HG02870 (cell line): ENCODE data around the gene DNAAF3.
"Not testable (repeated sequence)": the region's sequence is repeated elsewhere in the genome, so short reads cannot be mapped to it uniquely, and the experiment has no call there.

Experiments
- ATAC-seq: cut with Tn5 transposase; IDR thresholded peaks from one replicate; pipeline ENCODE4 v1.9.1; 2021; ENCODE audit warnings: mild to moderate bottlenecking, moderate library complexity; ENCODE audit not compliant: unreplicated experiment

The DNAAF3 gene

DNA sequence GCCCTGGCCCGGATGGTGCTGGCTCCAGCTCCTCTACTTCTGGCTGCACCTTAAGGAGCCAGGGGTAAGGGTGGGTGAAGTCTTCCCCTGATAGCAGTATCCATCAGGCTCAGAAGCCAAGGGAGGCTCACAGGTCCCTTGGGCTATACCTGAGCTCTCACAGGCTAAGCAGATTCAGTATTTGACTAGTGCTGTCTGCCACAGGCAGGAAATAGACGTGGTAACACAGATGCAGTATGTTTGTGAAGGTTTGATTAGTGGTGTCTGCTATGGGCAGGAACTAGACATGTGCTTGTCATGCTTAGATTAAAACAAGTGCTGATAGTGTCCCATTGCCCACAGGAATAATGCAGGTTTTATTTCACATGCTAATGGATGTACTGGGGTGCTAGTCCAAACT lies 9.7 kb upstream of the DNAAF3 start:
- no peak for ATAC-seq

- no peak for ATAC-seq
Measured at GRCh38 chr19:55175117-55175867, 8.9 kb upstream of the DNAAF3 start.

DNA sequence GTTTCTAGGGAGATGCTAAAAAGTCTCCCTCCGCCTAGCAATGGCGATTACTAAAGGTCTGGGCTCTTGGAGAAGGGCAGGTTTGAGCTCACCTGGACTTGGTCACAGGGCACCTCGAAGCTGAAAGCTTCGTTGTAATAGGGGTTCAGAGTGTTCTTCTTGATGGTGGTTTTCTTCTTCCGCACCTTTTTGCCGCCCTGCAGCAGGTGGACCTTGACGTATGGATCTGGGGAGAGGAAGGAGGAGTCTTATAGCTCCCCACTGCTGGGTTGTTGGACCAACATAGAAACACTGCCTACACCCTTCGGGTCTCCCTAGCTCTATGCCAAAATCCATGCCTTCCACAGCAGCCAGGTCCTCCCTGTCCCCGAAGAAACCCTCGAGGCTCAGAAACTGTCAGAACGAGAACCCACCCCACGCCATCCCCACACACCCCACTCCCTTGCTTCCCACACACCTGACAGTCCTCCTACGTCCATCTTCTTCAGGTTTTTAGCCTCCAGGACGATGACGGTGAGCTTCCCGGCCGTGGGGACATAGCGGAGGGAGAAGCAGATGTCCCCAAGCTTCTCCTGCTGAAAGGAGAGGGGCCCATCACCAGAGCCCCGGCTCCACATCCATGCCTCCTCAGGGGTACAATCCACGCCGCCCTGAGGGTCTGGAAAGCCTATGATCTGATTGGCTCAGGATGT lies 8.2 kb upstream of the DNAAF3 start:
- ATAC-seq = no peak

DNA sequence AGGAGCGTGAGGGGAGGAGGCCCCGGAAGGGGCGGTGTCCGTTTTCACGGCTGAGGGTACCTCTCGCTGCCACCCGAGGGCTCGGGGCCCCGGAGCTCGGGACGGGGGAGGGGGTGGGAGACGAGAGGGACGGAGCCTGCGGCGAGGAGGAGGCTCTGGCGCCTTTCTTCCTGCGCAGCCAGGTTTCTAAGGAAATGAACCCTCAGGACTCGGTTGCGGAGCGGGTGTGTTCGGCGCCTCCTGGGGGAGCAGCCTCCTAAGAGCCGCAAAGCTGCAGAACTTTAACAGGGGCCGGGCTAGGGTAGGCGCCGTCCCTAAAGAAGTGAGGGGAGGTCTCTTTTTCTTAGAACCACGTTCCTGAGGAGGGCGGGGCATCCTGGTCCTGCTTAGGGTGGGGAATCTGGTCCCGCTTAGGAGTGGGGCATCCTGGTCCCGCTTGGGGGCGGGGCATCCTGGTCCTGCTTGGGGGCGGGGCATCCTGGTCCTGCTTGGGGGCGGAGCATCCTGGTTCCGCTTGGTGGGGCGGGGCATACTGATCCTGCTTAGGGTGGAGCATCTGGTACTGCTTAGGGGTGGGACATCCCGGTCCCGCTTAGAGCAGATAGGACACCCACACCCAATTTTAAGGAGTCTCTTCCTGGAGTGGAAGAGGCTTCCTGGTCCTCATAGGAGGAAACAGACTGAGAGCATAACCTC lies 7.4 kb upstream of the DNAAF3 start:
- ATAC-seq = no peak

DNA sequence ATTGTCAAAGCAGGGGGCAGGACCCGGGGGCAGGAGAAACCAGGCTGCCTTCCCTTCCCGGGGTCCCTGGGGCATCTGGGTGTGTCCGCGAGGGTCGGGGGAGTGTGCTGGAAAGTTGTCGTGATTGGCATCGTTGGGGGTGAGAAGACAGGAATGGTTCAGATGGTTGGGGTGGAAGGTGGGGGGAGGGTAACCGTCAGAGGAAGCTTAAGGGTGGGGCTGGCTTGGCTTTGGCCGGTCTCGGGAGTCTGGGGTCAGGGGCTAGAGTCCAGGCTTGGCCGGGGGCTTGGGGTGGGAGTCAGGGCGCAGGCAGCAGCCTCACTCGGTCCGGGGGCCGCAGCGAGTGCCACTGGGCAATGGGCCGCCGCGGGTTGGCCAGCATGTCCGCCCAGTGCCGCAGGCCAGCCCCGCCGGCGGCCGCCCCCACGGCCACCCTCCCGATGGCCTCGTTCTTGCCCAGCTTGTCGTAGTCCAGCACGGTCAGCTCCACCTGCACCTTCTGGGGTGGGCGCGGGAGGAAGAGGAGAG lies 6.8 kb upstream of the DNAAF3 start:
- ATAC-seq = no peak

GRCh38 chr19:55172741-55173140 lies 6.3 kb upstream of the DNAAF3 start:
- no peak for ATAC-seq

GRCh38 chr19:55172318-55172717 lies 5.9 kb upstream of the DNAAF3 start:
- not testable (repeated sequence) for ATAC-seq

DNA sequence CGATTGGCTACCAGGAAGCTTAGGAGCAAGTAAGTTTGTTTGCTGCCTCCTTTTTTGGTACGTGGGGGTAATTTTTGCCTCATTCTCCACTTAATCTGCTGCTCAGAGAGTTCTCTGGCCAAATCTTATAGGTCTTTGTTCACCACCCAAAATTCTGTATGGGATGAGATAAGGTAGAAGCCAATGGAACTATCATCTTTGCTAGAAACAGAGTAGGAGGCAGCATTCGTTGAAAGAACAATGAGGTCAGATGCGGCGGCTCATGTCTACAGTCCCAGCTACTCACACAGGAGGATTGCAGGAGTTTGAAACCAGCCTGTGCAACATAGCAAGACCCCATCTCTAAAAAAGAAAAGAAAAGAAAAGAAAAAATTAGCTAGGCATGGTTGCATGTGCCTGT lies 5.0 kb upstream of the DNAAF3 start:
- ATAC-seq = no peak

DNA sequence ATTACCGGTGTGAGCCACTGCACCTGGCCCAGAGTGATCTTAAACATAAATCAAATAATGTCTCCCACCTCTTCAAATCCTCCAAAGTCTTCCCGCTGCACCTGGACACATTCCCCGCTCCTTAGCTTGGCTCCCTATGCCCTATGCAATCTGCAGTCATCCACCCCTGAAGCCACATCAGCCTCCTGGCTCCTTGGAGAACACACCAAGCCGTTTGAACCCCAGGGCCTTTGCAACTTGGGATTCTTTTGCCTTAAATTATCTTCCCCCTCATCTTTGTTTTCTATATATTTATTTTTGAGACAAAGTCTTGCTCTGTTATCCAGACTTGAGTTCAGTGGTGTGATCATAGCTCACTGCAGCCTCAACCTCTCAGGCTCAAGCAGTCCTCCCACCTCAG lies 2.7 kb upstream of the DNAAF3 start:
- ATAC-seq = no peak

DNA sequence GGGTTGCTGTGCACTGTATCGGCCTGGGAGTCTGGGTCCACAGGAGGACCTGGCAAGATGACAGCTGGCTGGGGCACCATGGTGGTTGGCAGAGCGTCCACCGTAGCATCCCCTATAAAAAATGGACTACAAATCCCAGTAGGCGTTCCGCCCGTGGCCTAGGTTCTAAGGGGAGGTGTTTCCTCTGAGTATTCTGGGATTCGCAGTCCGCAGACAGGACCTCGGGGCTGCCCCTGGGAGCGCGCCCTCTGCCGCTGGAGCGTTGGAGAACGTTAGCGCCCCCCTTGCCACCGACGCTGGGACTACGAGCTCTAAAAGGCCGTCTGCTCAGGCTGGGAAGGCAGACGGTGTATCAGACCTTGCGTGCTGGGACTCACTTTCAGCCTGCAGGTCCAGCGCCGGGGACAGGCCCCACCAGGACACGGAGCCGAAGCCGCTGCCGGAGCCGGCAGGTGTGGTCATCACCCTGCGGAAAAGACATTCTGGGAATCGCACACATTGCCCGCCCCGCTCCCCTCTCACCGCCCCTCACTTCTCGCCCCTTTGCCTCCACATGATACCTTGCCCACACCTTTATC lies 372 bp downstream of the DNAAF3 start:
- ATAC-seq = no peak

GRCh38 chr19:55161571-55162322 lies 4.7 kb downstream of the DNAAF3 start:
- ATAC-seq = no peak

DNA sequence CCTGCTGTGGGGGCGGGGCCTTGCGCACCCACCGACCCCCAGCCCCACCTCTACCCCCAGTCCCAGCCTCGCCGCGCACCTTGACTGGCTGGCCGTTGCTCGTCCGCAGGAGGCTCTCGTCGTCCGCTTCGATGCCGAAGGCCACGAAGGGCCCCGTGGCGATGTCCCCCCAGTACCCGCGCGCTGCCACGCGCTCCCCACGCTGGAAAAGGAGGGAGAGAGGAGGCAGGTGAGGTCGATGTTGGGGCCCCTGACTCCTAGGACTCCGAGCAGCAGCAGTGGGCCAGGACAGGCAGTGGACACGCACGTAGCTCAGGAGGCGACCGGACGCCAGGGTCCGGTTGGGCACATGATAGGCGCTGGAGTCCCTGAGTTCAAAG lies 5.4 kb downstream of the DNAAF3 start:
- no peak for ATAC-seq

- ATAC-seq = no peak
Measured at GRCh38 chr19:55160128-55160985, 6.1 kb downstream of the DNAAF3 start.

DNA sequence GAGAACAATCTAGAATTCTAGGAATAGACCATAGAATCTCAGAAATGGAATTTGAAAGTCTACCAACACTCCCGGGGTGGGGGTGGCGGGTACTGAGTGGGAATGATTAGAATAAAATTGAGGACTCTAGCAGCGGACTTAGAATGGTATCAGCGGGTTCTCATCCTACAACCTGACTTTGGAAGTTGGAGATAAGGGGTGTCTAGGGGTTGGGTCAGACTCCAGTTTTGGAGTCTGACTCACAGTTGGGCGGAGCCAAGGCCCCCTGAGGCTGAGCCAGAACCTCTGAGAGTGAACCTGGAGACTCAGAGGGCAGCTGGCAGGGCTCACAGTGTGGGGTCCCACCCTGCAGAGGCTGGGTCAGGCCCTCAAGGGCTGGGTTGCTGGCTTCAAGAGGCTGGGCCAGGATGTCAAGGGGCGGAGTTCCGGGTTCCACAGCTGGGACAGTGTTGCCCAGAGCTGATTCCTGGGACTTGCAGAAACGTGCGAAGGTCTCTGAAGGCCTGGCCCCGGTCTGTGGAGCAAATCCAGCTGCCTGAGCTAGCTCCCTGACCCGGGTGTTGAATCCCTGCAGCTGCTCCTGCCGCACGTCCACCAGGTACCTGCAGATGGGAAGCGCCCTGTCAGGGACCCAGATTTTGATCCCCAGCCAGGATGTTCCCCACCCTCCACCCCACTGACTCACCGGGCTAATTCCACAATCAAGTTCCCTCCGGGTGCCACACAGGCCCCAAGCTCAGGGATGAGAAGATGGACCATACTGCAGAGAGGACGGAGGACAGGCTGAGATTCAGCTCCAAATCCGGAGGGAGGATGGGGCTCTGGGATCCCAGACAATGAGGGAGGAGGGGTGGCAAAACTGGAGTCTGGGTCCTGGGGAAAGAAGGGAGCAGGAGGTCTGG lies 7.3 kb downstream of the DNAAF3 start:
- ATAC-seq = no peak

GRCh38 chr19:55158423-55158822 lies 8.0 kb downstream of the DNAAF3 start:
- no peak for ATAC-seq

GRCh38 chr19:55157064-55157908 lies 9.1 kb downstream of the DNAAF3 start, which contains the start of gene TNNI3:
Gene TNNI3, minus strand, starts transcription at chr19:55157732. Its CDS starts 143 bp downstream, at chr19:55157589.
- ATAC-seq = no peak

DNA sequence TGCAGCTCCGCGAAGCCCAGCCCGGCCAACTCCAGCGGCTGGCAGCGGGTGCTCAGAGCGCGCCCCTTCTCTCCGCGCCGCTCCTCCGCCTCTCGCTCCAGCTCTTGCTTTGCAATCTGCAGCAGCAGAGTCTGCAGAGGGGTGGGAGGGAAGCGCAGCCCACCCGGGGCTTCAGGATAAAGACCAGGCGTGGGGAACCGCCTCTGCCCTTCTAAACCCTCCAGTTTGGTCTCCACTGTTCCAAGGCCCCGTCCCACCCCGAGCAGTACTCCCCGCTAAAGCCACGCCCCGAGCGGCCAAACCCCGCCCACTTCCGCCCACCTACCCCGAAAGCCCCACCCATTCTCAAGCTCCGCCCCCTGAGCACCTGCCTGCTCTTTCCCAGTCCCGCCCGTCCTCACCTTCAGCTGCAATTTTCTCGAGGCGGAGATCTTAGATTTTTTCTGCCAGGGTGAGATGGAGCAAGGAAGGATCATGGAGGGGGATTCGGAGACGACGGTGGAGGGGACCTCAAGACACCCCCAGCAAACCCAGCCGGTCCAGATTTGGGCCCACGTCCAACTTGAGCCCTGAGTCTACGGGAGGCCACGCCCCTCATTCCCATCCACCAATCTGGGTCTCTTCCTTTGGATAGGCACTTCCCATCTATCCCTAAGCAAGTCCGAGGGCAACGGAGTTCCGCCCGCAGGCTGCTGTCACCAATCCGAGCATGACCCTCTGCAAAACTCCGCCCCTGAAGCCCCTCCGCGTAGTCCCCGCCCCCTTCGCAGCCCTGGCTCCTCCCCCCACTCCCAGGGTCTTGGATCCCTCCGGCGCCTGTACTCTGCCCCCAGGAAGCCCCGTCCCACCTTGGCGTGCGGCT lies 10.0 kb downstream of the DNAAF3 start:
- no peak for ATAC-seq
